Colonic mucosa (tissue), 4 donors: ENCODE measurements around the gene ARIH2. TPM values are rescaled to one million over a fixed set of nuclear protein-coding genes. Genes with fewer than 3 reads are reported as not detected.

Experiments
- DNase-seq: peaks from one replicate; pipeline ENCODE4 v3.0.0-alpha.2; 2020
- H3K27ac ChIP-seq: fragments of 200-600 bp; one replicate; pipeline ENCODE4 v1.8.0; 2021
- H3K27me3 ChIP-seq: fragments of 200-600 bp; one replicate; pipeline ENCODE4 v1.8.0; 2021
- H3K36me3 ChIP-seq: fragments of 200-600 bp; one replicate; pipeline ENCODE4 v1.8.0; 2021
- H3K4me1 ChIP-seq: fragments of 200-600 bp; one replicate; pipeline ENCODE4 v1.8.0; 2021; ENCODE audit warnings: mild to moderate bottlenecking
- H3K4me3 ChIP-seq: fragments of 200-600 bp; one replicate; pipeline ENCODE4 v1.8.0; 2021
- H3K9ac ChIP-seq, 2 donors: one replicate each; pipeline ENCODE4 v1.7.0; 2013; ENCODE audit warnings: control low read depth in 2 of 2, low read depth in 2 of 2, low read length in 2 of 2
- H3K9me3 ChIP-seq: fragments of 200-600 bp; one replicate; pipeline ENCODE4 v1.8.0; 2021
- intact Hi-C: fragments of 100-400 bp; cut with DNase I; formaldehyde crosslinking; loops from one replicate; pipeline ENCODE4 v1.14.1; 2022
- total RNA-seq, 2 donors: library from RNA; stranded (reverse); fragmentation: NEBNext Ultra II Directional in 1 of 2; extraction: Animal tissue kit (Norgen Biotek cat#: 25700) in 1 of 2; gene quantifications; one replicate each; pipeline ENCODE4 v1.2.1, GENCODE V29; 2021
- TF ChIP-seq, protein P1 (sequence below): fragments of 200-600 bp; IDR thresholded peaks from one replicate; pipeline ENCODE4 v1.8.0; 2022; ENCODE audit warnings: antibody characterized with exemption, mild to moderate bottlenecking
- donor health status: healthy.
- donor health status: DM: no; HTN: no; CAD: no.
- donor health status: DM: no; HTN: no; CAD: no.

The ARIH2 gene
- total RNA-seq, 2 donors from 2014 or later, result 55.6 to 77.4 TPM

DNA sequence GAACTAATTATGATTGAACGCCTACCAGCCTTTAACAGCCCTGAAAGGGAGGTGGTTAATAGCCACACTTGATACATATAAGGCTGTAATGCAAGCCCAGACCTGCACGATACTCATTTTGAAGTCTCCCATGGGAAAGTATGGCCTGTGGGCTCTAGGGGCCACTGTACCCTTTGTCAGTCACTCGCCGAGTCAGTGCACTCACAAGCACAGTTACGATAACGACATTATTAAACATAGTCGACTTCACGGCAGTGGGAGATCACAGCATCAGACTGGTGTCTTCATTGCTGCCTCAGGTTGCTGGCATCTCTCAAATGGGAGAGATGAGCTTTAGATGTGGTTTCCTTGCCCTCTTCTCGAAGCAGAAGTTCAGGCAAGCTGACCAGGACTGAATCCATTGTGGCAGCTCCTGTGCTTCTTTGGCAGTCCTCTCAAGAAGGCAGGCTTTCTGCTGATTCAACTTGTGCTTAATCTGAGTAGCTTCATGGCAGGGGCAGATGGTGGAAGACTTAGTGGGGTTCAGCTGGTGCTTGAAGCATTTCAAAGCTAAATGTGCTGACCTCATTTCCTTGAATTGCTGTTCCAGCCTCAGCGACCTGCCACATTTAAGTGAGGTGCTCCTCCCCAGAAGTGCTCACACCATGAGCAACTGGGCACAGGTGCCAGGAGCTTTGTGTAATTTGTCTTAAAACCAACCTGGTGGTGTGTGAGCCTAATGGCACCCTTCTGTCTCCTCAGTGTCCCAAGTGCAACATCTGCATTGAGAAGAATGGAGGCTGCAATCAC, 55.6 kb downstream of the ARIH2 start:
- intact Hi-C loops, result no loop called here
- H3K27ac ChIP-seq, result no peak overlapping the region
- DNase-seq, result no peak
- no peaks in the 10 kb centered on the region for H3K27me3 ChIP-seq
- TF ChIP-seq, protein P1, sequence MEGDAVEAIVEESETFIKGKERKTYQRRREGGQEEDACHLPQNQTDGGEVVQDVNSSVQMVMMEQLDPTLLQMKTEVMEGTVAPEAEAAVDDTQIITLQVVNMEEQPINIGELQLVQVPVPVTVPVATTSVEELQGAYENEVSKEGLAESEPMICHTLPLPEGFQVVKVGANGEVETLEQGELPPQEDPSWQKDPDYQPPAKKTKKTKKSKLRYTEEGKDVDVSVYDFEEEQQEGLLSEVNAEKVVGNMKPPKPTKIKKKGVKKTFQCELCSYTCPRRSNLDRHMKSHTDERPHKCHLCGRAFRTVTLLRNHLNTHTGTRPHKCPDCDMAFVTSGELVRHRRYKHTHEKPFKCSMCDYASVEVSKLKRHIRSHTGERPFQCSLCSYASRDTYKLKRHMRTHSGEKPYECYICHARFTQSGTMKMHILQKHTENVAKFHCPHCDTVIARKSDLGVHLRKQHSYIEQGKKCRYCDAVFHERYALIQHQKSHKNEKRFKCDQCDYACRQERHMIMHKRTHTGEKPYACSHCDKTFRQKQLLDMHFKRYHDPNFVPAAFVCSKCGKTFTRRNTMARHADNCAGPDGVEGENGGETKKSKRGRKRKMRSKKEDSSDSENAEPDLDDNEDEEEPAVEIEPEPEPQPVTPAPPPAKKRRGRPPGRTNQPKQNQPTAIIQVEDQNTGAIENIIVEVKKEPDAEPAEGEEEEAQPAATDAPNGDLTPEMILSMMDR, result no peak
- no peak overlapping the region for H3K4me3 ChIP-seq
- no peaks in the 10 kb centered on the region for H3K4me1 ChIP-seq
- no peaks in the 10 kb centered on the region for H3K9me3 ChIP-seq
- H3K9ac ChIP-seq, result no peak overlapping the region
- H3K36me3 ChIP-seq, result peaks cover 22% of the 10 kb centered on the region

DNA sequence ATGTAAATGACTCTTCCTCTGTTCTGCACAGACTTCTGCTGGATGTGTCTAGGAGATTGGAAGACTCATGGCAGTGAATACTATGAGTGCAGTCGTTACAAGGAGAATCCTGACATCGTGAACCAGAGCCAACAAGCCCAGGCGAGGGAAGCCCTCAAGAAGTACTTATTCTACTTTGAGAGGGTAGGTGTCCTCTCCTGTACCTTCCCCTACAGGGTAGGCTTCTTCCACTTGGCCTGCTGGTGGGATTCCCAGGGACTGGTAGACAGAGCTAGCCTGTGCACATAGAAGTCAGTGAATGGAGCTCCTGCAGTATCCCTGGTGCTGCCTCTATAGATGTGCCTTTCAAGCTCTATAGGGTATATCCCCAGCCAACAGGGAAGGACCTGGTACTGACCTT, 60.8 kb downstream of the ARIH2 start:
- no peak overlapping the region for H3K9ac ChIP-seq
- TF ChIP-seq, protein P1, result no peak
- intact Hi-C loops, result no loop called here
- H3K4me3 ChIP-seq, result no peak overlapping the region
- H3K9me3 ChIP-seq, result no peaks in the 10 kb centered on the region
- no peaks in the 10 kb centered on the region for H3K27me3 ChIP-seq
- DNase-seq, result no peak
- H3K4me1 ChIP-seq, result no peaks in the 10 kb centered on the region
- H3K36me3 ChIP-seq, result peaks cover 13% of the 10 kb centered on the region
- no peak overlapping the region for H3K27ac ChIP-seq

DNA sequence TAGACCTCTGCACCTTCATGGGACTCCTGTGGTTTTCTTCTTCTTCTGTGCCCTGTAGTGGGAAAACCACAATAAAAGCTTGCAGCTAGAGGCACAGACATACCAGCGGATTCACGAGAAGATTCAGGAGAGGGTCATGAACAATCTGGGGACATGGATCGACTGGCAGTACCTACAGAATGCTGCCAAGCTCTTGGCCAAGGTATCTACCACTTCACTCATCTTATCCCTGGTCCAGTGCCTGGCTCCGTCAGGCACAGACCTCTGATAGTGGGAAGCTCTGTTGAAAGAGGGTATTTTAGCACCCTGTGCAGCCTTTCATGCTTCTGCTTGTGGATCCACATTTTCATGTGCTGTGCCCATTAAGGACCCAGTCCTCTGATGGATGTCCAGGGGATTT, 61.7 kb downstream of the ARIH2 start:
- no peak overlapping the region for H3K27ac ChIP-seq
- no peak for DNase-seq
- peaks cover 12% of the 10 kb centered on the region for H3K36me3 ChIP-seq
- H3K9me3 ChIP-seq, result no peaks in the 10 kb centered on the region
- intact Hi-C loops, result loop anchor here (10.0 kb wide), 1 partner anchor 115 kb away; the partner anchor contains the start of gene QRICH1
- H3K9ac ChIP-seq, result no peak overlapping the region
- TF ChIP-seq, protein P1, result no peak
- H3K4me1 ChIP-seq, result no peaks in the 10 kb centered on the region
- no peaks in the 10 kb centered on the region for H3K27me3 ChIP-seq
- no peak overlapping the region for H3K4me3 ChIP-seq

DNA sequence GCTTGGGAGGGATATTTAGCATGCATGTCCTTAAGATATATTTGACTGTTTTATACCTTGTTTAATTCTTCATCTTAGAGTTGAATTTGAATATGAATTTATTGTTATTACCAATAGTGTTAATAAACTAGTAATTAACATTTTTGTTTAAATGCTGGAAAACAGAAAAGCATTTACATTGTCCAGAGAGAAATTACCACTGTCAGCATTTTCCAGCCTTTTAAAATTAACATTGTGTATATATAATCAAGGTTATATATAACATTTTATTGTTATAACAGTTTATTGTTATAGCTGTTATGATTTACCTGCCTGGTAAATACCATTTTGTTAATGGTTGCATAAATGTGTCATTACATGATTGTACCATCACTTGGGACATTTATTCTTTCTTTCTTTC, 63.4 kb downstream of the ARIH2 start:
- H3K9me3 ChIP-seq, result no peaks in the 10 kb centered on the region
- H3K36me3 ChIP-seq, result no peaks in the 10 kb centered on the region
- H3K27ac ChIP-seq, result no peak overlapping the region
- H3K27me3 ChIP-seq, result no peaks in the 10 kb centered on the region
- intact Hi-C loops, result loop anchor here (10.0 kb wide), 1 partner anchor 113 kb away; the partner anchor contains the start of gene QRICH1
- TF ChIP-seq, protein P1, result no peak
- no peak overlapping the region for H3K9ac ChIP-seq
- no peak for DNase-seq
- H3K4me1 ChIP-seq, result no peaks in the 10 kb centered on the region
- H3K4me3 ChIP-seq, result no peak overlapping the region

DNA sequence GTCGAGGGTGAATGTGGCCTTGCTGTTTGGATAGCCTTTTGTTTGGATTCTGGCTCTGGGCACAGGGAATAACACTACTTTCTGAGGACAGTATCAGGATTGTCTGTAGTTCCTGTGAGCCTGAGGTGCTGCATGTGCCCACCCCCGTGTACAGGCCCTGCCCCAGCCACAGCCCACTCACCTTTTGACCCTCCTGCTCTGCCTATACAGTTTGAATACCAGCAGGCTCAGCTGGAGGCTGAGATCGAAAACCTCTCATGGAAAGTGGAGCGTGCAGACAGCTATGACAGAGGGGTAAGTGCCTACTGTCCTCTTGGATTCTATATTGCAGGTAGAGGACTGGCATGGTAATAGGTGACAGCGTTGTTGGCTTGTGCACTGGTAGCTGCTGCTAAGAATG, 64.0 kb downstream of the ARIH2 start:
- Histone ChIP-seq H3K36me3 (no peaks in the 10 kb centered on the region), H3K9me3 (no peaks in the 10 kb centered on the region), H3K27me3 (no peaks in the 10 kb centered on the region), H3K9ac (no peak overlapping the region), H3K27ac (no peak overlapping the region), H3K4me3 (no peak overlapping the region), H3K4me1 (no peaks in the 10 kb centered on the region)
- TF ChIP-seq, protein P1, result no peak
- DNase-seq, result no peak
- intact Hi-C loops, result loop anchor here (10.0 kb wide), 1 partner anchor 112 kb away; the partner anchor contains the start of gene QRICH1
